ENCODE results near the gene DARS1.

- TF ChIP-seq CTCF (IDR thresholded peaks at IDR 0.05; ENCODE audit: low read depth, low read length) (no peak), EZH2phosphoT487 (IDR thresholded peaks at IDR 0.05; ENCODE audit: low read depth) (no peak)
Measured at GRCh38 chr2:135948141-135948540, 37.3 kb downstream of the DARS1 start.
